Activated CD8-positive, alpha-beta memory T cell treated with anti-CD3 and anti-CD28 coated beads for 24 hours (primary cell): ENCODE data around the gene TSG101.
A peak's percentile ranks its signal among the peaks of the same experiment; 100 is the strongest.

ENCODE experiments used
- DNase-seq: peaks from one replicate; pipeline ENCODE4 v3.0.0-alpha.2; 2020

TSG101 gene, protein sequence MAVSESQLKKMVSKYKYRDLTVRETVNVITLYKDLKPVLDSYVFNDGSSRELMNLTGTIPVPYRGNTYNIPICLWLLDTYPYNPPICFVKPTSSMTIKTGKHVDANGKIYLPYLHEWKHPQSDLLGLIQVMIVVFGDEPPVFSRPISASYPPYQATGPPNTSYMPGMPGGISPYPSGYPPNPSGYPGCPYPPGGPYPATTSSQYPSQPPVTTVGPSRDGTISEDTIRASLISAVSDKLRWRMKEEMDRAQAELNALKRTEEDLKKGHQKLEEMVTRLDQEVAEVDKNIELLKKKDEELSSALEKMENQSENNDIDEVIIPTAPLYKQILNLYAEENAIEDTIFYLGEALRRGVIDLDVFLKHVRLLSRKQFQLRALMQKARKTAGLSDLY

DNA sequence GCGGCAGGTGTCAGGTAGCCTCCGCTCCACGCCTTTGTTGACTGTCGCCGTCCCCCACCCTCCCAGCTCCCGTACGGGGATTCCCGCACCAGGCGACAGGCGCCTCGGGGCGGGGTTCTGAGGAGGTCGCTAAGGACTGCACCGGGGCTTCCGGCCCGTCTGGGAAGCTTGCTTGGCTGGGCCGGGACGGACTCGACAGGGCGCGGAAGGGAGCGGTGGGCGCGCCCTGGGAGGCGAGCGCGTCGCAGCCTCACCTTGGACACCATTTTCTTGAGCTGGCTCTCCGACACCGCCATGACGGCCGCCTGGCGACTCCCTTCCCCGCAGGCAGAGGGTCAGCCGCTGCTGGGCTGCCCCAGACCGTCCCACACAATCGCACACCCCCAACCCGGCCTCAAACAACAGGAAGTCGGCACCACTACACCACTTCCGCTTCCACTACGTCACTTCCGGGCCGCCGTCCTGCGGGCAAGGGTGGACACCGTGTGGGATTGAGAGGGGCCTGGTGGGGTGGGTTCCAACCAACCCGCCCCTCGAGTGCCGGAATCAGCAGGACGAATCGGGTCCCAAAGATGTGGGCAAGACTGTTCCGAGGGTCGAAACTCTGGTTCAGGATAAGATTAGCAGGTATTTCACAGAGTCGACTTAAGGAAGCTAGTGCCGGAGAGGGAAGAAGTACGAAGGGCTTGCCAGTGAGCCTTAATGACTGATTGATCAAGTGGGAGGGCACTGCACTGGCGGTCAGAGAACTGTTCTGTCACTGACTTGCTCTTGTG lies at the start of gene TSG101:
TSG101 (minus strand) TSS at position 422 of the 776 bp plus-strand sequence; CDS start at position 296, 126 bp downstream.
- peak; percentile 98 for DNase-seq

DNA sequence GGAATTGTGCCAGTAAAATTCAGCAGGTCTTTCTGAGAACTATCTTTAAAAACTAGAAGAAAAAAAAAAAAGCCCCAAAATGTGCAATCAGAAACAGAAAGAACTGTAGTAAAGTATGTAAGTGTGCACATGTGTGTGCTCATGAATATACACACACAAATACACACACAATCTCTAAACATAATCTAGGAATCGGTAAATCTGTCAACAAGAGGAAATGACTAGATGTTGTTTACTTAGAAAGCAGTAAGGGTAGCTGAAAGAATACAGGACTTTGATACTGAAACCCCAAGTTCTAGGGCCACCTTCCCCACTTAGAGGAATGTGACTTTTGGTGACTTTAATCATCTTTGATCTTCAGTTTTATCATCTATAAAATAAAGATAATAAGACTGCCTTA lies 48.6 kb upstream of the TSG101 start:
- DNase-seq: no peak

DNA sequence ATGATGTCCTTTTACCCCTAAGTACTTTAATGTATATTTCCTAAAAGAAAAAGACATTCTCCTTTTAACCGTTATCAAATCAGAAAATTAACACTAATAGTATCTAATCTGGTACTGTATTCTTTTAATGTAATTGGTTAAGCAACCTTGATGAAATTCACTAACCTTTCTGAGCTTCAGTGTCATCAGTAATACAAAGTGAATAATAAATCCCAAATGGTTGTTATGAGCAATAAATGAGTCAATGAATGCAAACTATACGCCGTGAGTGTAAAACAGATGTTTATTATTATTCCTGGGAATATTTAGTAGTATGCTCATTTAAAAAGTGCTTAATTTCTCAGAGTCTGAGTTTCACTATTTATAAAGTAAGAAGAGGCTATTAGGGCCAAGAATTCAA lies 40.3 kb upstream of the TSG101 start:
- DNase-seq: no peak

DNA sequence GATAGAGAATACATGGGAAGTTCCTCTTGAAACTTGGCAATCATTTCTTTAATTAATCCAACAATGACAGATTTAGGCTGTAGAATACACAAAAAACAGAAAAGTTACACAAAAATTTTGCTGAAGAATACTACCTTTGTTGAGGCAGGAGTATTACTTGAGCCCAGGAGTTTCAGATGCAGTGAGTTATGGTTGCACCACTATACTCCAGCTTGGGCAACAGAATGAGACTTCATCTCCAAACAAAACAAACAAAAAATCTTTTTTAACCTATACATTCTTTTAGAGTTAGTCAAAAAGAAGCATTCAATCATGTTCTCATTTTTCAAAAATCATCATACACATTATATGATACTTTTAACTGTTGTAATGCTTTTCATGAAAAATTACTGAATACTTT lies 39.7 kb upstream of the TSG101 start:
- no peak for DNase-seq

DNA sequence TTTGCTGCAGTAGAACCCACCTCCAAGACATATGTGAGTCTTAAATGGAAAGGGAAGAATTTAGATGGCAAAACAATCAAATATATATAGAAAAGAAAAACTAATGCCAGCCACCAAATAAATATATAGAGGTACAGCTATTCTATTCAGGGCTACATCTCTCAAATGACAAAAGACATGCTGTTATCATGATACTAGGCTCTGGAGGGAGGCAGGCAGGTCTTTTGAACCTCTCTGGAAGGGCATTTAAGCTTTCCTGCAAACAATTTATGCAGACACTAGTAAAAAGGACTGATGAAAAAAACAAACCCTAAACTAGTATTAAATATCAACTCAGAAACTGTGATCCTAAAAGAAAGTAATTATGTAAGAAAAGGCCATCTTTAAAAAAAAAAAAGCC lies 37.4 kb upstream of the TSG101 start:
- no peak for DNase-seq

DNA sequence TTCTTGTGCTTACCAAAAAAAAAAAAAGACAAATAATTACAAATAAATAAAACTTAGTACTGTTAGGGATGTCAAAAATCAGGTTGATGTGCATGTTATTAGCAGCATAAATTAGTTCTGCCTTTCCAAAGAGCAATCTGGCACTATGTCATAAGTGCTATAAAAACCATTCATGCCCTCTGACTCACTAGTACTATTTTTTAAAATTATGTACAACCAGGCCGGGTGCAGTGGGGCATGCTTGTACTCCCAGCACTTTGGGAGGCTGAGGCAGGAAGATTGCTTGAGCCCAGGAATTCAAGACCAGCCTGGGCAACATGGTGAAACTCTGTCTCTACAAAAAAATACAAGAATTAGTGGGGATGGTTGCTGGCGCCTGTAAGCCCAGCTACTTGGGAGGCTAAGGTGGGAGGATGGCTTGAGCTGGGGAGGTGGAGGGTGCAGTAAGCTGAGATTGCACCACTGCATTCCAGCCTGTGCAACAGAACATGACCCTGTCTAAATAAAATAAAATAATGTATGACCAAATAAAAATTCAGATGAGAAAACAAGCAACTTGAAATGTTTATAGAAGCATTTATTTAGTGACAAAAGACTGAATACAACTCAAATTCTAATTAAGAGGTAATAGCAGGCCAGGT lies 36.5 kb upstream of the TSG101 start:
- DNase-seq: no peak

DNA sequence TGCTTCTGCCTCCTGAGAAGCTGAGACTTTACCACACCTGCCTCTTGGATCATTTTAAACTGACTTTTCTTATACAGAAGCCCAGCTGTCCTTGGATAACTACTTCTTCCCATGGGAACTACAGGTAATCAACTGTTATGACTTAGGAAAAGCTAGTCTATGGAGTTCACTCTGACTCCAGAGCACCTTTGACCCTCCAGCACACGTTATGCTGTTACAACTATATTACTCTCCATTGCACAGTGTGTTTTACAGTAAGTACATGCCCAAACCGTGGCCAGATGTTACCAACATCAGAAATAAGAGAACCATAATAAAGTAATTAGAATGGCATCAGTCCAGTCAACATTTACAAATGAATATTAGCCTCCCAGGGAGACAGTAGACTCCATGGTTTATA lies 21.3 kb upstream of the TSG101 start:
- no peak for DNase-seq

DNA sequence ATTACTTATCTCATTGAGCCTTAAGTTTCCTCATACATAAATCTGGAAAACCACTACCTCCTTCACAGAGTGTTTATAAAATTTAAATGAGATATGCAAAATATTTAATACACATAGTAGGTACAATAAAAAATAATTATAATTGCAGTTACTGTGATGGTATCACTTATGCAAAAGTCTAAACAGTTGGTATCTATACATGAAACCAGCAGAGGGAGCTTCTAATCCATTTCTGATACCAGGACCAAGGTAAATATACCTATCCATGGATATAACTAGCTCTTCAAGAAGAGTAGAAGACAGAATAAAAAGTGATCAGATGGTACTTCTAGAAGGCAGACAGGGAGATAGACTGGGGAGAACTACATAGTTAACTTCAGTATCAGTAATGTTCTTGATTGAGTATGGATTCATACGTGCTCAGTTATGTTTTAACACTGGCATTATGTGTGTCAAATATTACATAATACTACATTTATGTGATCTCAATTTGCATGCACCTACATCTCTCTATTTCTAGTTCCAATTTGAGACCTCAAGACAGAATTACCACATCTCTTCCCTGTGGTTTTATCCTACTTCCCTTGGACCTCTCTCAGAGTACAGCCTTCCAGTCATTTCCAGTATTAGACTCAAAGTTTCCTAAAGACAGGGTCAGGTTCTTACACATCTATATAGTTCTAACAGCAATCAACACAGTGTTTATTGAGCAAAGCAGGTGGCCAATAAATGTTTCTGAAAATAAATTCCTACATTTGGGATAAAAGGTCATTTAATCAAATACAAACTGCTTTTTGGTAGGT lies 13.7 kb upstream of the TSG101 start:
- no peak for DNase-seq

DNA sequence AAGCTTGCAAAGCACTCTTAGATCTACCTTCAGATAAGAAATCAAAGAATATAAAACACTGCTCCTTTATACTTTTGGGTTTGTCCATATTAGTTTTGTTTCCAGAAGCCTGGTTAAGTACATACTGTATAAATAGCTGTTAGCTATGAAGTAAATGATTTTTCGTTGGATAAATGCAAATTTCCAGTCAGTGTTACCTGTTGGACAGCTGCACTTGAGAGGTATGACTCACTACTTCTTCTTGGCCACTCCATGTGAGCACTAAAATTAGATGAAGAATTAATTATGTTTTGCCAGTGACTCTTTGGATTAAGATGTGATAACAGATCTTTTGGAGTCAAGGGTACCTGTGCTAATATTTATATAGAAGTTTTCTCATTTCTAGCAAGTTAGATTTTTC lies 9.5 kb upstream of the TSG101 start:
- no peak for DNase-seq

DNA sequence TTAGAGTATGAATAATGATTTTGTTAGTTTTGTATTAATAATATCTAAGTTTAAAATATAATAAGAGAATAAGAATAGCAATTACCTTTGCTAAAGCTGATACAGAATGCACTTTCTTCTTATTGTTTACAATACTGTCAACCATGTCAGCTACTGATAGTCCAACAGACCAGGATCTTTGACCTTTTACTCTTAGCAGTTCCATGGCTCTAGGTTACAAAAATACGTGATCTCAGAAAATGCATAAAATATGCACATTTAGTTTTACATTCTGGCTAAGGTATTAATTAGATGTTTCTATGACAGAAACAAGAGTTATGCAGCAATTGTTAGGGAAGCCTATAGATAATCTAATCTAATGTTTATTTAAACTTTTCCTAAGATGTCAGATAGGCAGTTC lies 7.5 kb upstream of the TSG101 start:
- DNase-seq: no peak

DNA sequence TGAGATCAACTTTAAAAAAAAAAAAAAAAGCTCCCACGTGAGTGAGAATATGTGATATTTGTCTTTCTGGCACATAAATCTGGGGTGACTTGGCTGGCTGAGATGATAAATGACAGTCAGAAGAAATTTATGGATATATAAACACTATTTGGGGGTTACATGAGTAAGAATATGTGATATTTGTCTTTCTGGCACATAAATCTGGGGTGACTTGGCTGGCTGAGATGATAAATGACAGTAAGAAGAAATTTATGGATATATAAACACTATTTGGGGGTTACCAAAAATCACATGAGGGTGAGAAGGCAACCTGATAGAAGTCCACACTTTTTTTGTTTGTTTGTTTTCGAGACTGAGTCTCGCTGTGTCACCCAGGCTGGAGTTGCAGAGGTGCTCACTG lies 6.6 kb upstream of the TSG101 start:
- DNase-seq: no peak

DNA sequence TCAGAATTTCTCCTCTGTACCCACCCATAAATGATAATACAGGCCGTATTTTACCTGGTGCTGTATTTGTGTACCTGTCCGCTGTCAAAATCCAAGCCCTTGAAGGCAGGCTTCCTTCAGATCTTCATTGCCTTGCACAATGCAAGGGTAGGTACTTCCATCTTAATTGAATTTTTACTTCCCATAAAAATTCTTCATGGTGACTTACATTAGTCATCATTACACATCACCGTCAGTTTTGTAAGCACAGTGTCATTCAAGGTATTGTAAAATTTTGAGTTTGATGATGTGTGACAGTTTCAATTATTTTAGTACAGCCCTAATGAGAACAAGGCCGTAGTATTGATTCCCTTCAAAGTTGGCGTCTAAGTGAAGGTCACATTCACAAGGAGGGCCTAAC lies 770 bp upstream of the TSG101 start:
- DNase-seq: no peak

DNA sequence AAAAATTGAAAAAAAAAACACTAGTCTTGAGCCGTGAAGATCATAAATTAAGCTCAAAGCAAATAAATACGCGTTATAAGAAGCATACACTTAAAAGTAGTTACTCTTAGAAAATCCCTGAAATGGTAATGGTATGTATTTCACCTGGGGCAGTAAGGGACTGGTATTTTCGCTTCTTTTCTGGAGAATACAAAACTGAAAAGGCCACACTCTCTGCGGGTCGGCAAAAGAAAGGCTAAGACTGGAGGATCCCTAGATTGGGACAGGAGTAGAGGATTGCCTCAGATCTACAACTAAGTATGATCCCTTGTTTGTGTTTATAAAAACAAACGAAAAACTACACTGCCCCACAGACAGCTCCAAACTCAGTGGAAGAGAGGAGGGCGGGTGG lies 617 bp downstream of the TSG101 start:
- DNase-seq: no peak

DNA sequence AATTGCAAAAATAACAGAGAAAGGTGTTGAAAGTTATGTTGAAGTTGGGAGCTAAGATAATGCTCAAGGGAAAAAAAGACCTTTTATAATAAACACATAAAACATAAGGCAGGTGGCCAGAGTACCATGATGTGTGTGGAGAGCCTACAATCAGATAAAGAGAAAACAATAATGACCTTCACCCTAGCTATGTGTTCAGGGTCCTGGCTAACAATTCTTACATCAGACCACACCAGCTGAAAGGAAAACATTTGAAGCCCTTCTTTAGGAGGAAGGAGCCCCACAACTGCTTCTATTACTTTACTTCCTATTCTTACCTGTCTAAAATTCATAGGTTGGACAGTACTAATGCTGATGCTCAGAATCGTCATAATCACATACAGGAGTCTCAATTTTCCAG lies 2.5 kb downstream of the TSG101 start:
- DNase-seq: no peak

DNA sequence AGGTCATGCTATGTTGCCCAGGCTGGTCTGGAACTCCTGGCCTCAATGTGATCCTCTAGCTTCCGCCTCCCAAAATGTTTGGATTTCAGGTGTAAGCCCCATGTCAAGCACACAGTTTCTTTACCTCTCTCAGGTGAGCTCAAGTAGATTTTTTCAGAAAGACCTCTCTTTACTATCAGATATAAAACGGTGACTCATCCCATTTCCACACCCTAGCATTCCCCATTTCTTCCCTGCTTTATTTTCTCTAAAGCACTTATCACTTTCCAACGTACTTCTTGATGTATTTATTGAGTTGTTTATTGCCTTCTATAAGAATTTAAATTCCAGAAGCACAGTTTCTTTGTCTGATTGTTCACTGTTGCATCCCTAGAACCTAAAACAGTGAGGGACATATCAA lies 3.7 kb downstream of the TSG101 start:
- DNase-seq: no peak

DNA sequence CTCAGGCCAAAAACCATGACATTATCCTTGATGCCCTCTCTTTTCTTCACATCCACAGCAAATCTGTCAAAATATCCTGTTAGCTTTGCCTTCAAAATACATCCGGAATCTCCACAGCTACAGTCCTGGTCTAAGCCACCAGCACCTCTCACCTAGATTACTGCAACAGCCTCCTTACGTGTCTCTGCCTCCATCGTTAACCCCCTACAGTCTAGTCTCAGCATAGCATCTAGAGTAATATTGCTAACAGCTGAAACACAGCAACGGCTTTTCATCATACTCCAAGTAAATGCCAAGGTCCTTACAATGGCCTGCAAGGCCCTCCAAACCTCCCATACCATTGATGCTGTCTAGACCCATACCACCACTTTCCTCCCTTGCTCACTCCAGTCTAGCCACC lies 4.4 kb downstream of the TSG101 start:
- DNase-seq: no peak

DNA sequence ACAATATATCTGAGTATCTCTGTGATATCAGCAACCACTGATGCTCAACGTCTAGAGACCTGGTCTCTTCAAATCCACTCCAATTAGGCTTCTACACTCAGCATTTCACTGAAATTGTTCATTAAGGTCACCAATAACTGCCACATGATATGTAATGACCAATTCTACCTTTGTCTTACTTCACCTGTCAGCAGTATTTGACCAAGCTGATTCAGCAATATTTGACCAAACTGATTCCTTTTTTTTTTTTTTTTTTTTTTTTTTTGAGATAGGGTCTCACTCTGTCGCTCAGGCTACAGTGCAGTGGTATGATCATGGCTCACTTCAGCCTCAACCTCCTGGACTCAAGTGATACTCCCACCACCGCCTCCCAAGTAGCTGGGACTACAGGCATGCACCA lies 5.6 kb downstream of the TSG101 start:
- DNase-seq: no peak

DNA sequence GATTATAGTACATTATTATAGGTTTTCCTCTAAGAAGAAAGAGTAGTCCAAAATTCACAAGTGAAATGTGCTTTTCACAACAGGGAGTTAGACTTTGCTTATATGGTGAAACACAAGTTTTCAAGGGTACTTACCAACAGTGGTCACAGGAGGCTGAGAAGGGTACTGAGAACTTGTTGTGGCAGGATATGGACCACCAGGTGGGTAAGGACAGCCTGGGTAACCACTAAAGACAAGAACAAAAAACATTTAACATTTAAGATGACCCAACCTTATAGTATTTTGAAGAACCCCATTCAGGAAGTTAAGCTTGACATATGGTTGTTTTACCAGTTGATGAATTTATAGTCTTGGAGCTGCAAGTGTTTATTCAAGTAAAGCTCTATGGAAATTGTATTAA lies 24.4 kb downstream of the TSG101 start:
- DNase-seq: no peak

DNA sequence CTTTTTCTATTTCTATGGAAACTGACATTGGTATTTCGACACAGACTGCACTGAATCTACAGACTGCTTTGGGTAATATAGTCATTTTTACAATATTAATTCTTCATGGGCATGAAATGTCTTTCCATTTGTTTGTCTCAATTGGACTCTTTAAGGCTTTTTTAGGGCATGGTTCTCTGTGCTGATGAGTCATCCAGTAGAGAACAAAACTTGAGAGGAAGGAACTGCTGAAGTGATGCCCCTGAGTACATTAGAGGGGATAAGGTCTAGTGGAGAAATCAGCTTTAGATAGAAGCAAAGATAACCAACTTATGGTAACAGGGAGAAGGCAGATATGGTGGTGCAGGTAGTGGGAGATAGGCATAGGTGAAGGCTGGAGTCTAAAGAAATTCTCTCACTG lies 25.1 kb downstream of the TSG101 start:
- no peak for DNase-seq

DNA sequence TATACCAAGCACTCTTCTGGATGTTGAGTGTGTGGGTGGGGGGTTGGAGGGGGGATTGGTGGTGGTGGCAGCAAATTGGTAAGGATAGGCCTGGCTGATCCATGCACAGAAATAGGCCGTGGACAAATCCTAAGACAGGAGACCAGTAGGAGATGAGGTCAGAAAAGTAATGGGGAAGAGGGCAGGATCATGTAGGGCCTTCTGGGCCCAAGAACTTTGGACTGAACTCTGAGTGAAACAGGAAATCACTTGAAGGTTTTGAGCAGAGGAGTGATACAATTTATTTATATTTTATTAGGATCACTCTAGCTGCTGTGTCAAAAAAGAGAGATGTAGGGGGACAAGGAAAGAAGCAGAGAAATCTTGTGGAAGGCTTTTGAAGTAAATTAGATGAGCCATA lies 28.7 kb downstream of the TSG101 start:
- DNase-seq: no peak

DNA sequence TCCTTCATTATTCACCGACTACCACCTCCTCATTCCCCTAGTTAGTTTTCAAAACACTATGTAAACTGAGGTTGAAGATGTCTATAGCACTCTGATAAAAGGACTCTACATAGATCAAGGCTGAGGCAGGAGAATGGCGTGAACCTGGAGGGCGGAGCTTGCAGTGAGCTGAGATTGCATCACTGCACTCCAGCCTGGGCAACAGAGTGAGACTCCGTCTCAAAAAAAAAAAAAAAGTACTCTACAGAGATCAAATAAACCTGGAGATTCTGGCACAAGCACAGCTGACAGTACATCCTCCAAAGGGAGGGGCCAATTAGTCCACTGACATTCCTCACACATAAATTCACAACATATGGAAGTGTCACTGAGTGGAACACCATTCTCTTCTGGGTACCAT lies 31.0 kb downstream of the TSG101 start:
- DNase-seq: no peak

DNA sequence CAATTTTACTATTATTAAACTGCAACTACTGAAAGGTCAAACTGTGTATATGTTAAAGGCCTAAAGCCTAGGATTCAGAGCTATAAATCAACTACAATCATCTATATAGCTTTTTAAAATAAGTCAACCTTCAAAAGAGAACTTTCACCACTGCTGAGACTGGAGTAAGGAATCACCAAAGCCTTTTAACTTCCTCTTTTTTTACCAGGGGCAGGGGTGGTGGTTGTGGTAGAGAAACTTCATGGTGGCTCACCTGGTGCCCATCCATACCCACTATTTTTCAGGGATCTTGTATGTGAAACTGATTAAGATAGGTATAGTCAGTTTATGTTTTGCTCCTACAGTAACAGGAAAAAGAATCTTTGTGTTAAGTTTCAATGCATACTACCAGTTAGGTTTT lies 31.5 kb downstream of the TSG101 start:
- no peak for DNase-seq

DNA sequence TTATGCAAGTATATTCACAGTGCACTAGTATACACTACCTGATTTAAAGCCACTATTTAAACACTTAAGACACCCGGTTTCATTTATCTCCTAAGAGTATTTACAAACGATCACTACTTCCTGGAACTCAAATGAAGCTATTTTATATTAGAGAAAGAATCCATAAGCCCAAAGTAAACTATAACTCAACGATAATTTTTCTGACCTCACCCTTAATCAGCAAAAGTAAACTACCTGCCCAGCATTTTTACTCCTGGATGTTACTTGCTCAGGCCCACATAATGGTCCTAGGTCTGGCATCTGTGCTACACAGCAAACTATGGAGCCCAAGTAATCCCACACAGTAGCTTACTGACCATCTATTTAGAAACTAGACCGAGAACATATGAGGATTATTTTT lies 33.4 kb downstream of the TSG101 start:
- no peak for DNase-seq
